ENCODE data around the gene BNC2.

DNA sequence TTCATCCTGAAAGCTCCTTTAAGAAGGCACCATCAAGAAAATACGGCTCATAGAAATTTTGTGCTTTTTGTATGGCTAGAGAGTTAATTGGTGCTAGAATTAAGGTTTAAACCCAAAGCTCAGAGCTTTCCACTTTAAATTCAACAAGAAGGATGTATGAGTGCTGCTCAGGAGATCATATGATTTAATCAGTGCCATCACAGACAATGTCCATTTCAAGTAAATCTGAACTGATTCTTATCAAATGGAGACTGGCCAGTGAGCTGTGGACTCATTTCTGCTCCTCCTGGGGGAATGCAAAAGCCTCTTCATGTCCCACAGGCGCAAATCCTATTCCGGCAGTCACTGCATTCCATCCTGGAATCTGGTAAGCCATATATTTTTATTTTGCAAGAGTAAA is 327.2 kb downstream of the BNC2 start:
- TF ChIP-seq, protein P1, sequence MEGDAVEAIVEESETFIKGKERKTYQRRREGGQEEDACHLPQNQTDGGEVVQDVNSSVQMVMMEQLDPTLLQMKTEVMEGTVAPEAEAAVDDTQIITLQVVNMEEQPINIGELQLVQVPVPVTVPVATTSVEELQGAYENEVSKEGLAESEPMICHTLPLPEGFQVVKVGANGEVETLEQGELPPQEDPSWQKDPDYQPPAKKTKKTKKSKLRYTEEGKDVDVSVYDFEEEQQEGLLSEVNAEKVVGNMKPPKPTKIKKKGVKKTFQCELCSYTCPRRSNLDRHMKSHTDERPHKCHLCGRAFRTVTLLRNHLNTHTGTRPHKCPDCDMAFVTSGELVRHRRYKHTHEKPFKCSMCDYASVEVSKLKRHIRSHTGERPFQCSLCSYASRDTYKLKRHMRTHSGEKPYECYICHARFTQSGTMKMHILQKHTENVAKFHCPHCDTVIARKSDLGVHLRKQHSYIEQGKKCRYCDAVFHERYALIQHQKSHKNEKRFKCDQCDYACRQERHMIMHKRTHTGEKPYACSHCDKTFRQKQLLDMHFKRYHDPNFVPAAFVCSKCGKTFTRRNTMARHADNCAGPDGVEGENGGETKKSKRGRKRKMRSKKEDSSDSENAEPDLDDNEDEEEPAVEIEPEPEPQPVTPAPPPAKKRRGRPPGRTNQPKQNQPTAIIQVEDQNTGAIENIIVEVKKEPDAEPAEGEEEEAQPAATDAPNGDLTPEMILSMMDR (IDR thresholded peaks at IDR 0.05) = no peak
- TF ChIP-seq POLR2A (IDR thresholded peaks at IDR 0.05) = no peak
